Left lung (tissue), 10 donors: Measurements from ENCODE around the gene PTBP3. TPM values are rescaled to one million over a fixed set of nuclear protein-coding genes. Genes with fewer than 3 reads are reported as not detected.
"Not testable (repeated sequence)": the region's sequence is repeated elsewhere in the genome, so short reads cannot be mapped to it uniquely, and the experiment has no call there.

Experiments used
- ATAC-seq: fragments of 200-7000 bp; cut with Tn5 transposase; one replicate; pipeline ENCODE4 v1.9.1; 2020; ENCODE audit warnings: moderate library complexity
- DNase-seq, 4 donors: peaks; one replicate each; pipeline ENCODE4 v3.0.0-alpha.2; 2013 to 2020
- H3K27ac ChIP-seq, 2 donors: fragments of 200-600 bp; sonication (generic) in 1 of 2; one replicate each; pipeline versions ENCODE4 v1.5.0 to v1.8.0; 2020 to 2021
- H3K27me3 ChIP-seq, 2 donors: fragments of 200-600 bp; sonication (generic) in 1 of 2; one replicate each; pipeline versions ENCODE4 v1.5.0 to v1.8.0; 2020 to 2021
- H3K36me3 ChIP-seq, 2 donors: fragments of 200-600 bp; sonication (generic) in 1 of 2; one replicate each; pipeline versions ENCODE4 v1.5.0 to v1.8.0; 2020 to 2021
- H3K4me1 ChIP-seq, 2 donors: fragments of 200-600 bp; one replicate each; pipeline ENCODE4 v1.8.0; 2021
- H3K4me3 ChIP-seq, 2 donors: fragments of 200-600 bp; sonication (generic) in 1 of 2; one replicate each; pipeline versions ENCODE4 v1.5.0 to v1.8.0; 2020 to 2021; ENCODE audit warnings: mild to moderate bottlenecking in 1 of 2
- H3K9me3 ChIP-seq, 2 donors: fragments of 200-600 bp; sonication (generic) in 1 of 2; one replicate each; pipeline versions ENCODE4 v1.5.0 to v1.8.0; 2020 to 2021
- CTCF ChIP-seq, 2 donors: fragments of 200-600 bp; sonication (generic) in 1 of 2; IDR thresholded peaks; one replicate each; pipeline versions ENCODE4 v1.5.0 to v1.8.0; 2021; ENCODE audit warnings: antibody characterized with exemption in 2 of 2
- intact Hi-C, 2 donors: fragments of 100-400 bp; cut with DNase I; formaldehyde crosslinking; loops; one replicate each; pipeline versions ENCODE4 v1.11.2 to v1.14.2; 2022
- polyA plus RNA-seq, 6 donors: library from polyadenylated mRNA; unstranded; fragments of 120-200 nt; gene quantifications; one replicate each; pipeline ENCODE4 v1.2.1, GENCODE V29; 2013; ENCODE audit not compliant: insufficient read length in 6 of 6
- total RNA-seq, 2 donors: library from RNA; stranded (reverse); fragmentation: NEBNext Ultra II Directional; extraction: Animal tissue kit (Norgen Biotek cat#: 25700); gene quantifications; one replicate each; pipeline ENCODE4 v1.2.1, GENCODE V29; 2021
- donor health status: DM: no; HTN: yes; CAD: no.
- donor health status: DM: no; HTN: no; CAD: no.

The PTBP3 gene
- total and polyA plus RNA-seq, 8 donors, result 38.9 to 97.0 (median 45.1) TPM

DNA sequence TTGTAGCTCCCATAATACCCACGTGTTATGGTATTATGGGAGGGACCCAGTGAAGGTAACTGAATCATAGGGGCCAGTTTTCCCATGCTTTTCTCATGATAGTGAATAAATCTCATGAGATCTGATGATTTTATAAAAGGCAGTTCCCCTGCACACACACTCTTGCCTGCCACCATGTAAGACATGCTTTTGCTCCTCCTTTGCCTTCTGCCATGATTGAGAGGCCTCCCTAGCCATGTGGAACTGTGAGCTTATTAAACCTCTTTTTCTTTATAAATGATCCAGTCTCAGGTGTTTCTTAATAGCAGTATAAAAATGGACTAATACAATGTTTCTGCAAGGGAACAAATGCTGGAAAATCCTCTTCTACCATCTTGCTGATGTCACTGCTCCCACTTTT lies 36.4 kb upstream of the PTBP3 start:
- intact Hi-C loops, result no loop called here
- H3K9me3 ChIP-seq, result peaks cover 0 to 18% of the 10 kb centered on the region in 2 donors
- ATAC-seq, result no peak

DNA sequence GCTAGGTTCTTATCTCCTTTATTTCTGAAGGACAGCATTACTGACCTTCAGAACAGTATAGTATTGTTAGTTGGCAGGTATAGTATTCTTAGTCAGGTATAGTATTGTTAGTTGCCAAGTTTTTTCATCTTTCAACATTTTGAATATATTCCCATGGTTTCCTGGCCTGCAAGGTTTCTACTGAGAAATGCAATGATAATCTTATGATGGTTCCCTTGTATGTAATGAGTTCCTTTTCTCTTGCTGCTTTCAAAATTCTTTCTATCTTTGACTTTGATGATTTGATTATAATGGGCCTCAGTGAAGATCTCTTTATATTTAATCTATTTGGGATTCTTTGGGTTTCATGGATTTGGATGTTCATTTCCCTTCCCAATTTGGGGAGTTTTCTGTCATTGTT lies 34.0 kb upstream of the PTBP3 start:
- no peak overlapping the region for H3K4me3 ChIP-seq

More for the DNA sequence above, 36.4 kb upstream of the PTBP3 start:
- DNase-seq, result no peak
- no peaks in the 10 kb centered on the region for H3K4me1 ChIP-seq
- H3K4me3 ChIP-seq, result no peak overlapping the region
- no peaks in the 10 kb centered on the region for H3K36me3 ChIP-seq
- H3K27ac ChIP-seq, result no peak overlapping the region
- TF ChIP-seq CTCF (IDR thresholded peaks at IDR 0.05), result no peak
- H3K27me3 ChIP-seq, result no peaks in the 10 kb centered on the region

DNA sequence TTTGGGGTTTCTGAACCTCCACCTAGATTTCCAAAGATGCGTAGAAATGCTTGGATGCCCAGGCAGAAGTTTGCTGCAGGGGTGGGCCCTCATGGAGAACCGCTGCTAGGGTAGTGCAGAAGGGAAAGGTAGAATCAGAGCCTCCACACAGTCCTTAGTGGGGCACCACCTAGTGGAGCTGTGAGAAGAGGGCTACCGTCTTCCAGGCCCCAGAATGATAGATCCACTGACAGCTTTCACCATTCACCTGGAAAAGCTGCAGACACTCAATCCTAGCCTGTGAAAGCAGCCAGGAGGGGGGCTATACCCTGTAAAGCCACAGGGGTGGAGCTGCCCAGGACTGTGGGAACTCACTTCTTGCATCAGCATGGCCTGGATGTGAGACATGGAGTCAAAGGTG lies 33.2 kb upstream of the PTBP3 start:
- intact Hi-C loops, result no loop called here
- no peak for DNase-seq
- Histone ChIP-seq H3K4me1 (no peaks in the 10 kb centered on the region), H3K36me3 (no peaks in the 10 kb centered on the region), H3K9me3 (peaks cover 0 to 18% of the 10 kb centered on the region in 2 donors), H3K27ac (no peak overlapping the region), H3K27me3 (no peaks in the 10 kb centered on the region), H3K4me3 (no peak overlapping the region)
- ATAC-seq, result no peak
- TF ChIP-seq CTCF (IDR thresholded peaks at IDR 0.05), result no peak

More for the DNA sequence above, 34.0 kb upstream of the PTBP3 start:
- intact Hi-C loops, result no loop called here
- Histone ChIP-seq H3K27ac (no peak overlapping the region), H3K36me3 (no peaks in the 10 kb centered on the region), H3K27me3 (no peaks in the 10 kb centered on the region), H3K4me1 (no peaks in the 10 kb centered on the region), H3K9me3 (peaks cover 0 to 18% of the 10 kb centered on the region in 2 donors)
- ATAC-seq (no peak), DNase-seq (no peak)
- TF ChIP-seq CTCF (IDR thresholded peaks at IDR 0.05), result no peak

- H3K27ac ChIP-seq, H3K4me1 ChIP-seq, DNase-seq, ATAC-seq, H3K27me3 ChIP-seq, H3K36me3 ChIP-seq, H3K4me3 ChIP-seq, intact Hi-C loops: not testable (repeated sequence)
- peaks cover 0 to 17% of the 10 kb centered on the region in 2 donors for H3K9me3 ChIP-seq
These were observed 31.8 kb upstream of the PTBP3 start for GRCh38 chr9:112365257-112365656.

- Histone ChIP-seq H3K9me3 (peaks cover 0 to 16% of the 10 kb centered on the region in 2 donors), H3K36me3 (no peaks in the 10 kb centered on the region), H3K4me3 (no peak overlapping the region), H3K4me1 (no peaks in the 10 kb centered on the region), H3K27me3 (no peaks in the 10 kb centered on the region), H3K27ac (no peak overlapping the region)
- no peak for ATAC-seq
- no peak for DNase-seq
- intact Hi-C loops, result loop anchor here in 1 of 2 donors (5.0 kb wide), 1 partner anchor 277 kb away; no protein-coding TSS in a partner anchor
- TF ChIP-seq CTCF (IDR thresholded peaks at IDR 0.05), result no peak
These were observed 31.3 kb upstream of the PTBP3 start for GRCh38 chr9:112364761-112365160.

GRCh38 chr9:112361601-112362000 lies 28.2 kb upstream of the PTBP3 start:
- no peaks in the 10 kb centered on the region for H3K27me3 ChIP-seq
- H3K9me3 ChIP-seq, result peaks cover 0 to 6% of the 10 kb centered on the region in 2 donors
- H3K27ac ChIP-seq, result no peak overlapping the region
- TF ChIP-seq CTCF (IDR thresholded peaks at IDR 0.05), result peak; percentile 47 to 48
- no peaks in the 10 kb centered on the region for H3K4me1 ChIP-seq
- ATAC-seq, result peak; percentile 78
- peak in 2 of 4 donors; percentile 42 to 62 for DNase-seq
- no peak overlapping the region for H3K4me3 ChIP-seq
- no peaks in the 10 kb centered on the region for H3K36me3 ChIP-seq
- intact Hi-C loops, result loop anchor here in 1 of 2 donors (5.0 kb wide), 1 partner anchor 274 kb away; no protein-coding TSS in a partner anchor
